Measurements from ENCODE around the gene BIVM.

- TF ChIP-seq CTCF (IDR thresholded peaks at IDR 0.05) (no peak), ZFX (IDR thresholded peaks at IDR 0.05; ENCODE audit: borderline replicate concordance) (no peak)
Measured at GRCh38 chr13:102838273-102838672, 39.4 kb downstream of the BIVM start.

Measured in 22Rv1 (cell line).